HEK293T (cell line): Measurements from ENCODE around the gene DPYSL4.

Experiments used
- ARNT ChIP-seq: fragments of 450-650 bp; IDR thresholded peaks from 2 replicates; pipeline ENCODE4 v1.6.1; 2017; ENCODE audit warnings: mild to moderate bottlenecking
- BHLHE40 ChIP-seq: fragments of 450-650 bp; IDR thresholded peaks from 2 replicates; pipeline ENCODE4 v1.6.1; 2016; ENCODE audit warnings: mild to moderate bottlenecking, moderate library complexity, borderline replicate concordance
- CTBP1 ChIP-seq: fragments of 450-650 bp; IDR thresholded peaks from 2 replicates; pipeline ENCODE4 v1.6.1; 2016; ENCODE audit warnings: borderline replicate concordance
- FOXK2 ChIP-seq: fragments of 450-650 bp; IDR thresholded peaks from 2 replicates; pipeline ENCODE4 v1.6.1; 2016; ENCODE audit warnings: mild to moderate bottlenecking
- FOXM1 ChIP-seq: fragments of 450-650 bp; IDR thresholded peaks from 2 replicates; pipeline ENCODE4 v1.6.1; 2017; ENCODE audit warnings: mild to moderate bottlenecking, borderline replicate concordance
- NFRKB ChIP-seq: fragments of 450-650 bp; IDR thresholded peaks from 2 replicates; pipeline ENCODE4 v1.6.1; 2016; ENCODE audit warnings: mild to moderate bottlenecking, moderate library complexity
- PKNOX1 ChIP-seq: fragments of 450-650 bp; IDR thresholded peaks from 2 replicates; pipeline ENCODE4 v1.6.1; 2016
- SP1 ChIP-seq: fragments of 450-650 bp; IDR thresholded peaks from 2 replicates; pipeline ENCODE4 v1.6.1; 2017
- SUZ12 ChIP-seq: fragments of 450-650 bp; IDR thresholded peaks from 2 replicates; pipeline ENCODE4 v1.6.1; 2016; ENCODE audit warnings: mild to moderate bottlenecking
- TARDBP ChIP-seq: fragments of 450-650 bp; IDR thresholded peaks from 2 replicates; pipeline ENCODE4 v1.6.1; 2016
- ZNF384 ChIP-seq: fragments of 450-650 bp; IDR thresholded peaks from 2 replicates; pipeline ENCODE4 v1.6.1; 2016

- TF ChIP-seq SUZ12 (no peak), SP1 (no peak), BHLHE40 (no peak), FOXK2 (no peak), PKNOX1 (no peak), NFRKB (no peak), ZNF384 (no peak), FOXM1 (no peak), ARNT (no peak), CTBP1 (no peak), TARDBP (no peak)
Observed at GRCh38 chr10:132137111-132138072, 49.4 kb upstream of the DPYSL4 start.
